NB4 (cell line): ENCODE results near the gene DLG5.

Experiments
- CTCF ChIP-seq: IDR thresholded peaks from one replicate; pipeline ENCODE4 v1.5.1; 2012; ENCODE audit warnings: low read depth, low read length
- MYC ChIP-seq: IDR thresholded peaks from 2 replicates; pipeline ENCODE4 v1.6.1; 2011; ENCODE audit warnings: low read depth, low read length
- POLR2A ChIP-seq: IDR thresholded peaks from 2 replicates; pipeline ENCODE4 v1.6.1; 2011; ENCODE audit warnings: mild to moderate bottlenecking; ENCODE audit not compliant: insufficient read length; ENCODE audit errors: extremely low read depth
- TF ChIP-seq, protein P1 (sequence below): IDR thresholded peaks from 2 replicates; pipeline ENCODE4 v1.6.1; 2011; ENCODE audit warnings: low read depth, low read length

- no peak for TF ChIP-seq CTCF
- no peak for TF ChIP-seq POLR2A
- no peak for TF ChIP-seq MYC
- TF ChIP-seq, protein P1, sequence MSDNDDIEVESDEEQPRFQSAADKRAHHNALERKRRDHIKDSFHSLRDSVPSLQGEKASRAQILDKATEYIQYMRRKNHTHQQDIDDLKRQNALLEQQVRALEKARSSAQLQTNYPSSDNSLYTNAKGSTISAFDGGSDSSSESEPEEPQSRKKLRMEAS: no peak
These were observed 158.5 kb downstream of the DLG5 start for GRCh38 chr10:77768039-77768438.
